NCI-H146 treated with DMSO at 0.1 percent for 48 hours (cell line): ENCODE data around the gene EGFL7.

ENCODE experiments used
- DNase-seq: peaks from one replicate; lab custom pipeline; 2025; ENCODE audit not compliant: unreplicated experiment; lab: John Stamatoyannopoulos, UW

The EGFL7 gene

GRCh38 chr9:136684799-136685198 lies 22.1 kb downstream of the EGFL7 start:
- DNase-seq: no peak

GRCh38 chr9:136685216-136685615 lies 22.5 kb downstream of the EGFL7 start:
- DNase-seq: no peak

GRCh38 chr9:136685790-136686533 lies 23.2 kb downstream of the EGFL7 start:
- DNase-seq: no peak

- no peak for DNase-seq
Measured at GRCh38 chr9:136686534-136686793, 23.7 kb downstream of the EGFL7 start.

- peak; percentile 31 for DNase-seq
Measured at GRCh38 chr9:136686794-136687711, 24.3 kb downstream of the EGFL7 start, which contains the start of gene AGPAT2. Gene AGPAT2, minus strand, starts transcription at chr9:136687457. Its CDS starts 100 bp downstream, at chr9:136687357.

- no peak for DNase-seq
Measured at GRCh38 chr9:136687721-136688223, 25.1 kb downstream of the EGFL7 start.

- no peak for DNase-seq
Measured at GRCh38 chr9:136688274-136689107, 25.8 kb downstream of the EGFL7 start.

GRCh38 chr9:136689108-136689460 lies 26.4 kb downstream of the EGFL7 start:
- no peak for DNase-seq

- no peak for DNase-seq
Measured at GRCh38 chr9:136690104-136690805, 27.5 kb downstream of the EGFL7 start.

GRCh38 chr9:136690806-136691261 lies 28.1 kb downstream of the EGFL7 start:
- no peak for DNase-seq

GRCh38 chr9:136691316-136692184 lies 28.8 kb downstream of the EGFL7 start:
- DNase-seq: no peak

- DNase-seq: no peak
Measured at GRCh38 chr9:136692185-136693134, 29.7 kb downstream of the EGFL7 start.

GRCh38 chr9:136693135-136693489 lies 30.4 kb downstream of the EGFL7 start:
- DNase-seq: no peak

- peak; percentile 9 for DNase-seq
Measured at GRCh38 chr9:136693490-136694162, 30.9 kb downstream of the EGFL7 start.

GRCh38 chr9:136694163-136694871 lies 31.6 kb downstream of the EGFL7 start:
- no peak for DNase-seq

GRCh38 chr9:136694872-136695247 lies 32.1 kb downstream of the EGFL7 start:
- DNase-seq: no peak

- DNase-seq: peak; percentile 63
Measured at GRCh38 chr9:136695435-136695895, 32.7 kb downstream of the EGFL7 start.
